ENCODE results near the gene ARMC2.

DNA sequence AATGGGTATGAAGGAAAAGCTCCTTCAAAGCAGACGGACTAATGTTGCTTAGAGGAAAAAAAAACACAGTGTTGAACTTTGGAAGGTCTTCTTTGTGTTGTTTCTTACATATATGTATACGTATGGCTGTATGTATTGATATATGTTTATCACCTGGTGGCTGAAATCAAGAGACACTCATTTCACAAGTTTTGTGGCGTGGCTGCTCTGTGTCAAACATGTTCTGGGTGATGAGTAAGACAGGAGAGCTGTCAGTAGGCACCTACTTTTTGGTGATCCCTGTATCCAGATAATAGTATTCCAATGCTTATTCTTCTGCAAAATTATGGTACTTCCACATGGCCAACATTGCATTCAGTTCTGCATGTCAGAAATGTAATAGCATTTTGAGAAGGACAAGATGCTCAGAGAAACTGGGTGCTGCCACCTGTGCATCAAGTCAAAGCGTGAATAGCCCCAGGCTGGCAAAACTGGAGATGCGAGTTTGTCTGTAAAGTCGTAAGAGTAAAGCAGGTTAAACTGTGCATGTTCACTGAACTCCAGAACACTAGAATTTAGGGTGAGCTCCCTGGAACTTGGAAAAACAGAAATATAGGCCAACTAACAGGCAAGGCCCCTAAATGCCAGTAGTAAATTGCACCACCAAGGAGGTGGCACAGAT, 67.9 kb downstream of the ARMC2 start:
- no peak for TF ChIP-seq YY1 (IDR thresholded peaks at IDR 0.05; ENCODE audit: insufficient read depth, insufficient read length)
- no peak for TF ChIP-seq ZNF274 (IDR thresholded peaks at IDR 0.05; ENCODE audit: low read depth, low read length)
- no peak for TF ChIP-seq SUZ12 (IDR thresholded peaks at IDR 0.05; ENCODE audit: extremely low read depth, insufficient read depth, insufficient read length)

Measured in NT2/D1 (cell line).